GM12892 (cell line): Measurements from ENCODE around the gene DARS2.
A peak's percentile ranks its signal among the peaks of the same experiment; 100 is the strongest.

Experiments used
- DNase-seq: peaks from one replicate; pipeline ENCODE4 v3.0.0; 2011; ENCODE audit not compliant: insufficient read length
- FAIRE-seq: peaks from 2 replicates; lab custom pipeline; 2011; peaks lifted over from hg19 to GRCh38; lab: Jason Lieb, UNC
- POLR2A ChIP-seq: IDR thresholded peaks from 2 replicates; pipeline ENCODE4 v1.6.1; 2011; ENCODE audit warnings: low read depth, low read length, control low read depth
- POLR2AphosphoS5 ChIP-seq: IDR thresholded peaks from 2 replicates; pipeline ENCODE4 v1.6.1; 2011; ENCODE audit warnings: low read depth, low read length, control low read depth
- TAF1 ChIP-seq: IDR thresholded peaks from 2 replicates; pipeline ENCODE4 v1.6.1; 2011; ENCODE audit warnings: low read depth, mild to moderate bottlenecking, control low read depth, low read length, borderline replicate concordance

Gene DARS2

GRCh38 chr1:173863224-173864161, 39.0 kb downstream of the DARS2 start:
- TF ChIP-seq POLR2A (peak; percentile 67), TAF1 (no peak), POLR2AphosphoS5 (peak; percentile 70)
- FAIRE-seq, result no peak
- no peak for DNase-seq

GRCh38 chr1:173864179-173864867, 39.9 kb downstream of the DARS2 start:
- FAIRE-seq (no peak), DNase-seq (no peak)
- TF ChIP-seq TAF1, result no peak
- TF ChIP-seq POLR2A, result no peak; the same call in none of the 2 replicates
- 0 out of 2 replicates have a peak, but pooled peaks have one; percentile 17 for TF ChIP-seq POLR2AphosphoS5

DNA sequence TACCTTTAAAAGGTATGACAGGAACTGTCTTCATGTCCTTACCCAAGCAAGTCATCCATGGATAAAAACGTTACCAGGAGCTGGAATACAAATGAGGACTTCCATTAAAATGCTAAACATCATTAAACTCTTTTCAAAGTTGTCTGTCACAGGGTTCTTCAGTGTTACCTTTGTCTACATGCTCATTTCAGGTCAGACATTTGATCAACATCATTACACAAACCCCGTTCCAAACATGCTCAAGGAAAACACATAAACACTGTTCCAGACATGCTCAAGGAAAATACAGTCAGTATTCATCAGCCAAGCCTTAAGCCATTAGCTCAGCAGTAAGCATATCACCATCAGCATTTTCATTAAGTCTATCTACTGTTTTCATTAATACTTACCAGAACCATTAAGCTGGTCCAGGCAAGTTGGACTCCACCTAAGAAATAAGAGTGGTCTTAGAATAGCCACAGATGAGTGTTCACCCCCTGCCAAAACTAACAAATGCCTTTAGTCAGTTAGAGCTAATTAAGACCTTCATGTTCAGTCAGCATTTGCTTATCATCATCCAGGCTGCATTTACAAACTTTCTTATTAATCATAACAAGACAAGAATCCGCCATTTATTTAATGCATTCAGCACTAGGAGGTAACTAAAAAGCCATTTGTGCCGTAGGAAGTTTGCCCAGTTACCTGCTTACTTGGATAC, 41.1 kb downstream of the DARS2 start:
- no peak for FAIRE-seq
- TF ChIP-seq POLR2A (no peak; the same call in 1 of the 2 replicates), POLR2AphosphoS5 (no peak; the same call in 1 of the 2 replicates), TAF1 (no peak)
- DNase-seq, result no peak

DNA sequence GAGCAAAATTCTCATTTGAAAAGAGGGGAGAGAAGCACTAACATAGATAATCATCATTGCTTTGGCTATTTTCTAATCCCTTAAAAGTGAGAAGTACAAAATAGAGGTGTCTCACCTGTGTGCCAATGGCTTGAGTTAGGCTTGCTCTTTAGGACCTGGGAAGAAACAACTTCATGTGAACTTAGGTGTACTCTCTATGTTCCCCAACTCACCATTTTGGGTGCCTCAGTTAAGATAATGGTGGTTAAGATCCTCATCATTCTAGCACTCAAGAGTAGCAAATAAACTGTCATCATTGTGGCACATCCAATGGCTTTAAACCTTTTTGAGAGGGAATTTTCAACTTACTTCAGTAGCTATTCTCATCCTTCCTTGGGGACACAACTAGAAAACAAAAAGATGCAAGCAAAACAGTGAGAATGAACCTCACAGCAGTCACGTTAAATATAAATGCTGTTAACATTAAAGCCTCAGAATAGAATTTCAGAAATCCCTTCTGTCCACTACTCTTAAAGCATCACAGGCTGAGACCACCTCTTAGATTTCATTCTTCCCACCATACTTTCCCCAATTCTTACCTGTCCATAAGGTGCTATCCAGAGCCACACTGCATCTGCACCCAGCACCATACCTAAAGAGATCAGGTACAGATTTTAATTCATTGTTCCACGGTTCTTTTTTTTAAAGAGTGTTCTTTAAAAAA, 42.1 kb downstream of the DARS2 start:
- TF ChIP-seq POLR2A (peak; percentile 51), TAF1 (no peak), POLR2AphosphoS5 (no peak; the same call in 1 of the 2 replicates)
- no peak for FAIRE-seq
- DNase-seq, result no peak

DNA sequence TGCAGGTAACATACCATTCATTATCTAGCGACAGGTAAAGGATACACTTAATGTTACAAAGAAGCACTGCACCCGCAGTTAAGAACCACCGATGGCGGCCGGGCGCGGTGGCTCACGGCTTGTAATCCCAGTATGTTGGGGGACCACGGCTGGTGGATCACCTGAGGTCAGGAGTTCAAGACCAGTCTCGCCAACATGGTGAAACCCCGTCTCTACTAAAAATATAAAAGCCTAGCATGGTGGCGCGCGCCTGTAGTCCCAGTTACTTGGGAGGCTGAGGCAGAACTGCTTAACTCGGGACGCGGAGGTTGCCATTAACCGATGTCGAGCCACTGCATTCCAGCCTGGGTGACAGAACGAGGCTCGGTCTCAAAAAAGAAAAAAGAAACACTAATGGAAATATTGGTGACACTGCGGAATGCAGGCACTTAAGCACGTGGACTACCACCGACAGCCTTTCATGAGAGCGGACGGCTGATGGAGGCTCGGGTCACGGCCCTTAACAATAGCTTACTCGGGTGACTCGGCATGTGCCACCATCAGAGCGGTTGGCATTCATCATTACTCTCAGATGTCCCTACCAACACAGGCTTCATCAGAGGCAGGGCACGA, 42.8 kb downstream of the DARS2 start:
- DNase-seq, result no peak
- no peak for FAIRE-seq
- TF ChIP-seq TAF1 (no peak), POLR2AphosphoS5 (no peak), POLR2A (no peak)

DNA sequence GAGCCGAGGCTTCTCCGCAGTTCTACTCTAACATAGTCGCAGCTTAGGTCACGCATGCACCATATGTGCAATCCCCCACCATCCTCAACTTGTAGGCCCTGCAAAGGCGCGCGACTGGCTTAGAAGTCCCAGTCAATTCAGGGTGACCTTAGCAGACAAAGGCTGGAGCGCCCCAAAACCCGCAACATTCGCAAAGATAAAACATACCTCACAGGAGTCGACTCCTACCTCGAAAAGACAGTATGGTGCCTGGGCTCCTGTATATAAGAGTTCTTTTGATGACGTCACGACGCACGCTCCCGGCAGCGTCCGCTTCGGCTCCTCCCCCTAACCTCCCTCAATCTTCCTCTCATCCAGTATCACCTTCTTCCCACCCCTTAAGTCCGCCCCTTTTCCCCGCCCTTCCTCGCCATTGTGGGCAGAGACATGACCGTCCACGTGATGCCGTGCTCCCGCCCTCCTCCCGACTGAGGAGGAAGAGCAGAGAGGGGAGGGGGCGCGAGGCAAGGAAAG, 43.3 kb downstream of the DARS2 start, which contains the start of gene GAS5:
Gene GAS5 (minus strand): TSS at position 237 of the 513 bp plus-strand sequence.
- FAIRE-seq (peak; percentile 97), DNase-seq (peak; percentile 62)
- TF ChIP-seq TAF1 (peak; percentile 98), POLR2AphosphoS5 (peak; percentile 100), POLR2A (peak; percentile 100)

DNA sequence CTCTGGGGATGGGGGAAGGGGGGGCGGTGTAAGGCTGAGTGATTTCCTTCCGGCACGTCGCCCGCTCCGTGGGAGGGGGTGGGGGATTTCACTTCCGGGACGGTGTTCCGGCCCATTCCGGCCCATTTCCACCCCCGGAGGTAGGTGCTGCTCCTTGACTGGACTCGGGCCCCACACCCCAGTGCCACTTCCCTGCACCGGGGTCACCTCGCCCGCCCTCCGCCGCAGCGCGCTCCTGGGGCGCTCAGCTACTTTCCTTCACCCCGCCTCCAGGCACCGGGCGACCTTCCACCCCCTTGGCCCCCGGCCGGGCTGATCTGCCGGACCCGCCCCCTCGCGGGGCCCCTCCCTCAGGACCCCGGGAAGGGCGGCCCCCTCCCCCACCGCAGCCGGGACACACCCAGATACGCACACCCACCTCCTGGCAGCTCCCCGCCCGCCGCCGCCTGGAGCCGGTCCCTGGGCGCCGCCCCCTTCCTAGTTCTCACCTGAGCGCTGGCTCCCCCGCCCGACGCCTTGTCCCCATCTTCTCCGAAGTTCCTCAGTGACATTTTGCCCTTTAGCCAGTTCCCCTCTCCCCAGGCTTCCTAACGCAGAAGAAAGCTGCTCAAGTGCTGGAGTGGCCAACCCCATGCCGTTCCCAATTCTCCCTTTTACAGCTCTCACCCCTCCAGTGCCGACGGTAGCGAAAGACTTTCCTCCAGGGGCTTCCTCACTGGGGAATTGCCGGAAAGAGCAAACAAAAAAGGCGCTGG, 44.0 kb downstream of the DARS2 start, which contains the start of gene ZBTB37:
Gene ZBTB37 (plus strand): TSS at position 115 of the 755 bp plus-strand sequence. CDS start 1,846 bp downstream, outside the sequence.
- DNase-seq (peak; percentile 63), FAIRE-seq (no peak)
- TF ChIP-seq POLR2AphosphoS5, result no peak
- TF ChIP-seq TAF1, result no peak
- TF ChIP-seq POLR2A, result no peak

- no peak for FAIRE-seq
- no peak for TF ChIP-seq POLR2A
- no peak for TF ChIP-seq POLR2AphosphoS5
- TF ChIP-seq TAF1, result no peak
- DNase-seq, result no peak
Observed at GRCh38 chr1:173869021-173869359, 44.5 kb downstream of the DARS2 start.
